Fibroblast of peridontal ligament (primary cell): Measurements from ENCODE around the gene USH2A.

ENCODE experiments used
- DNase-seq: peaks from one replicate; pipeline ENCODE4 v3.0.0-alpha.2; 2010; ENCODE audit errors: extremely low read depth

The USH2A gene

GRCh38 chr1:215710899-215711225 lies 712.4 kb downstream of the USH2A start:
- DNase-seq: no peak

DNA sequence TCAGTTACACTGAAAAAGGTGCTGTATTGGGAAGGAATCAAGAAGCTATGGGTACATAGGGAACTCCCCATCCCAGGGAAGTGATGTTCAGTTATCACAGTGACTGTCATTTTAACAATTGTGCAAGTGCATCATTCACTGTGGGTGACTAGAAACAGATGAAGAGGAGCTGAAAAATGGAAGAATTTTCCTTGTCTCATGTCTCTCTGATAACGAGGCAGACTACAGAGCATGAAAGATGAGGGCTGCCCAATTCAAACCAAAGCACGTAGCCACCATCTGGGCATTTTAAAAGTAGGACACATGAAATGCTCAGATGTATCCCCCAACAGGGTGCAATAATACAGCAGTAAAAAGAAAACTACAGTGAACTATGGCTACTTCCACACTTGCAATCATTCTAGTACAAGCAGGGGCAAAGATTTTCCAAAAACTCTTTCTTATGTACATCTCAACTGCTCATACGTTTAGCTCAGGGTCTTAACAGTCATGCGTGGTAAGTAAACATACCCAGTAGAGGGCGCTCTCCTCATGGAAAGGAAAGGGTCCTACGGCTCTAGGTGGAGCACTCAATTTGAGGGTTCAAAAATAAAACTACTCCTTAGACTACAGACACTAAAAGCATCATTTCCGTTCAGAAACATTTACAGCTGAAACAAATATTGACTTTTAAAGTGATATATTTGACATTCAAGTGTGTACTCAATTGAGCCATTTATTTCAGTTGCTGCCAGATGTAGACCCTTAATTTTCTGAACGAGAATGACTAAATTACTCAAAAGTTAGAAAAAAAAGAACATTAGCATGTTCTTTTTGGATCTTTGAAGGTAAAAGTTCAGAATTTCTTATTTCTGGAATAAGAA lies 713.0 kb downstream of the USH2A start:
- peak; percentile 78 for DNase-seq

DNA sequence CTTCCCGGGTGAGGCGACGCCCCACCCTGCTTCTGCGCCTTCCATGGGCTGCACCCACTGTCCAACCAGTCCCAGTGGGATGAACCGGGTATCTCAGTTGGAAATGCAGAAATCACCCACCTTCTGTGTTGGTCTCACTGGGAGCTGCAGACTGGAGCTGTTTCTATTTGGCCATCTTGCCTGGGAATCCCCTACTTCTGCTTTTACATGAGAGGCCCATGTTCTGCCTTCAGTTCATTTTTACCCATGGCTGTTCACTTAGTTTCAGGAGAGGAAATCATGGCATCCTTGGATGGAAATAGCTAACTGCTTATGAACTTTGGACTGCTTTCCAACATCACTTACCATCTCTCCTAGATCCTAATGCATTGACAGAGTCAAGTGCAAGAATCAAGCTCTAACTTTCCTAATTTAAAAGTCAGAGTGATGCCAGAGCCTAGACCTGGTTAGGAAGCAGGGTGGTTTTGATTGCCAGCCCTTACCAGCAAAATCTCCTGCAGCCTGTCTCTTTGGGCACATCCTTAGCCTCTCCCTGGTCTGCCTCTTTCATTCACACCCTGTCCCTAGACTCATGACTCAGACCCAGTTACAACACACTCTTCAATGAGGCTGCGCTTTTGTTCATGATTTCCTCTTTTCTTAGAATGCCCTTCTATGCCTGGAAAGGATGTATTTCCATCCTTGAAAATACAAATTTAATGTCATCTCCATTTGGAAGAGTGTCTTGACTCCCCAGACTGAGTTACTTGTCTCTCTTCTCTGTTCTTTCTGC lies 719.0 kb downstream of the USH2A start:
- DNase-seq: peak; percentile 15

DNA sequence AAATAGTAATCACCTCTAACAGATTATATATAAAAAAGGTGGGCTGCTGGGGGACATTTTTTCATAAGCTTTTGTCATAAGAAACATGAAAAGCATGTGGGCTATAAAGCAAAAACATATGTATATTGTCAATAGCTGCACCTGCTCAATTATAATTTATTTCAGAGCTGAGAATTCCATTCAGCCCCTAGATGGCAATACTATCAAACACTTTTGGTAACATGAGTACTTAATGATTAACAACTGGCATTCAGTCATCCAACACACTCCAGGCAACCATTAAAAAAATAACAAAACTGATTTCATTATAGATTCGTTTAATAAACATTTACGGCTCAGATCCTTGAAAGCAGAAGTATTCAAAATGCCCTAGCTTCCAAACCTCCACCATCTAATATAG lies 741.0 kb downstream of the USH2A start:
- peak; percentile 4 for DNase-seq

- DNase-seq: no peak
Observed at GRCh38 chr1:215681041-215681440, 742.2 kb downstream of the USH2A start.

GRCh38 chr1:215679231-215679630 lies 744.0 kb downstream of the USH2A start:
- DNase-seq: no peak

DNA sequence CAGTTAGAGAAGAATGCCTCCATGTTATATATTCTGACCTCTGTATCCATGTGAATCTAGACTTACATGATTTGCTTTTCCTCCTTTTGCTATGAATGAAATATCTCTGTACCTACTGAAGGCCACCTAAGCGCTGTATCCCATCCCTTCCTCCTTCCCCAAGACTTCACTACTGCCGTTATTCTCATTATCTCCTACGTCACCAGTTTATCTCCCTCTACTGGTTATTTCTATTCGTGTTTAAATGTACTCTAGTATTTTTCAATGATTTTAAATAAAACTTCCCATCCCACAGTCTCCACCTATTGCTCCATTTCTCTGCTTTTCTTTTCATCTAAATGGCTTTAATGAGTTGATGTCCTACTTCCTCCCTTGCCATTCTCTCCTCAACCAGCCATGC lies 746.1 kb downstream of the USH2A start:
- no peak for DNase-seq

DNA sequence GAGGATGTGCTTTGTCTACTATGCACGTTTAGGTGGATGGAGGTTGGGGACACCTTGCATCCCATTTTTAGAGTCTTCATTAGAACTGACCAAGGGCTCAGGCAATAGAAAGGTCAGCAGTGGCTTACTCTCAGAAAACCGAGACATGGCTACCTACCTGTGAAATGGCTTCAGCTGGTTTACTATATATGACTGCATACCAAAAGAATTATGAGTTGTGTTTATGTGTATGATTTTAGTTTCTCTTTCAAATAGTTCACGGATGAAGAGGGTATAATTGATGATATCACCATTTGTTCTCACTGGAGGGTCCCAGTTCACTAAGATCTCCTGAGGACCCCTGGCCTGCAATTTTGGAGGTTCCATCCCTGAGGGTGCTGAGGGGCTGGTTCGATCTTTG lies 749.3 kb downstream of the USH2A start:
- DNase-seq: no peak

GRCh38 chr1:215672482-215672881 lies 750.8 kb downstream of the USH2A start:
- DNase-seq: no peak

DNA sequence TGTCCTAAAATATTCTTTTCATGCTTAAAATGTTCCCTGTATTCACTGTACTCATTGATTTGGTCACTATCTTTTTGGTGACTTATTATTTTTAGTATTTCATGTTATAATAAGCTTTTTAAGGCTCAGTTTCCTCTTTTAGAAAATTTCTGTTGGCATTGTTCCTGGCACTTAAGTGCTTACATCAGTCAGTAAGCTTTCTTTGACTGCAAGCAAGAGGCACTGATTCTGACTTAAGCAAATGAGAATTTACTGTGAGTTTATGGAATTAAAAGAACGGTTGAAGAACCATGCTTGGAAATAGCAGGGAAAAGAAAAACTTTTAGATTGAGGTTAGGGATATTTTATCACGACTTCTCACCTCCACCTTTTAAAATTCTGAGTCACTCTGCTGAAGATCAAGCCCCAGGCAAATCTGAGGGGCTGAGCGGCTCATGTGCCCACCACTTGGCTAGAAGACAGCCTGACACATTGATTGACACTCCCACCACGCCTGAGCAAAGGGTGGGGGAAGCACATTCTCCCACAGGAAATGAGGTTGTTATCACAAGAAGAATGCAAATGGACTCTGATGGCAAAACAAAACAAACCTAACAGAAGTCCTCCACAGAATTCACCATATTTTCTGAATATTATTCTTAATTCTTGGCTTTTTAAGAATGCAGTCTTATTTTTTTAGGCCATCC lies 753.3 kb downstream of the USH2A start:
- peak; percentile 19 for DNase-seq

DNA sequence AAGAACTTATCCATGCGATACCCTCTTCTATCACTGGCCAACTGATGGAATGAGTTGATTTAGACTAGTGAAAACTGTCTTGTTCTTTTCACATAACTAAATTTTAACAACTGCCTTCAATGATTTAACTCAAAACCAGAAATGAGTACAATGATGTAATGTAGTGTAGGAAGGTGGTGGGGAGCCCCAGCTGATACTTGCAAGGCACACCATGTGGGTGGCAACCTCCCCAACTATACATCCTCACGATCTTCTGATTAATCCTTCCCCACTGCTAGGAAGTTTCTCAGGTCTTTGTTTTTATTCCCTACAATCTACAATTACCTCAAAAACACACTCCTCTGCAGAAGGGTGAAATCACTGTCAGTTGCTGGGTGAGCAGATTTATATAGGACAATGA lies 755.5 kb downstream of the USH2A start:
- no peak for DNase-seq

- DNase-seq: no peak
Observed at GRCh38 chr1:215665215-215665614, 758.0 kb downstream of the USH2A start.

- no peak for DNase-seq
Observed at GRCh38 chr1:215661033-215661432, 762.2 kb downstream of the USH2A start.

DNA sequence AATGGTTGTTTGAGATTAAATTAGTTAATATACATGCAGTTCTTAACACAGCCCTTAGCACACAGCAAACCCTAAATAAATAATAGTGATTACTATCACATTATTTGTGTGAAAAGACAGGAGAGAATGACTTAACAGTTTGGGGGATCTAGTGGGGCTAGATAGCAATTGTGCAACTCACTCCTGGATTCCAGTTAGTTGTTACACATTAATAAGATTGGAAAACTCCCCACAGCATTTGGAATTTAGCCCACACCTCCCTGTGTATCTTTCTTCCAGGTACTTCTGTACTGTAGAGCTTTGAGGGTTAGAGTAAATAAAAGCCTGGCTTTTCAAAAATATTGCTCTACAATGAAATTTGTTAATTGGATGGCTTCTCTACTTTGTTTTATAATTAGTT lies 763.0 kb downstream of the USH2A start:
- no peak for DNase-seq

DNA sequence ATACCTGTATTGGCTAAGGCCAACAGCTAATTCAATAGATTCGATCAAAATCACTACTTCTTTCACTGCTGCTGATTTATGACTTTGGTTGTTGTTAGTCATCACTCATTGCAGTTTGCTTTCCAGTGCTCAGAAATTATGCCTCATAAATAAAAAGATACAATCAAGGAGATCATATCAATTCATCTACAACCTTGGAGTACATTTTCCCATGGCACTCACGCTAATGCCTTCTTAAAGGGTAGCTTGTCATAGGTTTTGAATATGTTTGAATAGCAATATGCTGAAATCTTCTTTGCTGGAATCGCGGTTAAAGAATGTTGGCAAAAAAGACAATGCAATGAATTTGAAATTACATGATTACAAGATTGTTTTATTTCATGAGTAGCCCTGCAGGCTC lies 766.2 kb downstream of the USH2A start:
- DNase-seq: no peak

GRCh38 chr1:215652371-215652770 lies 770.9 kb downstream of the USH2A start:
- no peak for DNase-seq

DNA sequence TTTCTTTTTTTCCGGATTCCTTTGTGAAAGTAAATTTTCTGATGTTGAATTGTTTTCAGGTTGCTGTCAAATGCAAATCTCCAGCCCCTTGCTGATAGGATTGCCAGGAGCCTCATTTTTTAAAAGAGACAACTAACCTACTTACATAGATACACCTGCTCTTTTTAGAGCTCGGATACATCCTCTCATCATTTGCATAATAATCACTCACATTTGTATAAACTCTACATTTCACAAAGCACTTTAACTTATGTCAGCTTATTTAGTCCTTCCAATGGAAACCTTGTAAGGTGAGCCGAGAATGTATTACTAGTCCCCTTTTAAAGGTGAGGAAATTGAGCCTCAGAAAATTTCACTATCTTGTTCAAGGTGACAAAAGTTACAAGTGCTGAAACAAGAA lies 771.4 kb downstream of the USH2A start:
- DNase-seq: no peak

GRCh38 chr1:215650446-215651149 lies 772.6 kb downstream of the USH2A start:
- DNase-seq: no peak

- no peak for DNase-seq
Observed at GRCh38 chr1:215648957-215649356, 774.3 kb downstream of the USH2A start.

DNA sequence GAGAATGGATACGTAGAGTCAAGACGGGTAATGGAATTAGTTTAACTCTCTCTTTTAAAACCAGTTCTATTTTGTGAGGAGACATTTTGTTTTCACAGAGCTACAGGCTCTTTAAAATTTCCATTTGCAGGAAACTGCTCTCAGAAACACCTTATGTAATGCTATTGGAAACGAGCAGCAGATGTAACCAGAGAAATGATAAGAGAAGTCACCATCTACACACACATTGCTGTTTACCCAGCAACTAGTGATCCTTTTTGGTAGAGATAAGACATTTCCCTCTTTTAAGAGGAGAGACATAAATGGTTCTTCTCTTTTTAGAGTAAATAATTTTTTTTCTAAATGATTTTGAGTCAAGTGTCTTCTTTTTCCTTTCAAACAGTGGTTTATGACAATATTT lies 775.5 kb downstream of the USH2A start:
- DNase-seq: no peak

DNA sequence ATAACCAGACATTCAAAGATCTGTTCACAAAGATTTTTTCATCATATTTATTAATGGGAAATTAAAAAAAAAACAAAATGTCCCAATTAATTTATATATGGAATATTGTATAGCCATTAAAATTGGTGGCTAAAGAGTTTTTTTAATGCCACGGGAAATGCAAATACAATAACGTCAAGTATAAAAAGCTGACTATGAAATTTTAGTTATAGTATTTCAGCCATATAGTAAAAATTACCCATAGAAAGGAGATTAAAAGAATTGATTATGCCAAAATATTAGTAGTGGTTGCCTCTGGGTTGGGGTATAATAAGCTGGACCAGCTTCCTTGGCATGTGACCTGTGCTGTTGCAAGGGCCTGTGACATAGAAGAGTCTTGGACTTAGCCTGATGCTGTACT lies 777.4 kb downstream of the USH2A start:
- DNase-seq: no peak

- no peak for DNase-seq
Observed at GRCh38 chr1:215645182-215645581, 778.1 kb downstream of the USH2A start.
